DOHH2 (cell line): ENCODE measurements around the gene RSPO4.

ENCODE experiments used
- CTCF ChIP-seq: fragments of 200-600 bp; sonication (generic); IDR thresholded peaks from one replicate; pipeline ENCODE4 v1.5.1; 2014; ENCODE audit warnings: antibody characterized with exemption, mild to moderate bottlenecking, low read depth, low read length; ENCODE audit not compliant: poor library complexity, severe bottlenecking
- EZH2phosphoT487 ChIP-seq: fragments of 200-600 bp; sonication (generic); IDR thresholded peaks from 2 replicates; pipeline ENCODE4 v1.6.1; 2017; ENCODE audit warnings: borderline replicate concordance, mild to moderate bottlenecking, antibody characterized with exemption, low read length, moderate library complexity, mixed read lengths

GRCh38 chr20:1001911-1002681 is at the start of gene RSPO4:
- TF ChIP-seq CTCF (no peak), EZH2phosphoT487 (no peak)
